ENCODE measurements around the gene AKAP11.

Gene AKAP11

DNA sequence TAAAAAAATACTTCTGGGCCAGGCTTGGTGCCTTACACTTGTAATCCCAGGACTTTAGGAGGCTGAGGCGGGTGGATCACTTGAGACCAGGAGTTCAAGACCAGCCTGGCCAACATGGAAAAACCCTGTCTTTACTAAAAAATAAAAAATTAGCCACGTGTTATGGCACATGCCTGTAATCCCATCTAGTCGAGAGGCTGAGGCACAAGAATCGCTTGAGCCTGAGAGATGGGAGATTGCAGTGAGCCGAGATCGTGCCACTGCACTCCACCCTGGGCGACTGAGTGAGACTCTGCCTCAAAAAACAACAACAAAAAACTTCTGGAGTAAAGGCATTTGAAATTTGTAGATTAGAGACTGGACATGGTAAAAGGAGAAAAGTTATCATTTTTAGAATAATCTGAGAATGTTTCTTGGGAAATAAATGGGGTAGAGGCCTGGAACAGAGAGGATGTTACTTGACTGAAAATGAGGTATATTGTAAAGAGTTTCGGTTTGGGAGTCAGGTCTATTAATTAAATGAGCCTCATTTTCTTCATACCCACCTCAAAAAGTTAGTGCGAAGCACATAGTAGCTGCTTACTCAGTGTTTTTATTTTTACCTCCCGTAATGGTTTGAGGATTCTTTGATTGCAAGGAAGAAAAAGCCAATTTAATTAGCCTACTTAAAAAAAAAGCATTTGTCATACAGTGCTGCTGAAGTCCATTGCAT is 2.6 kb downstream of the AKAP11 start:
- no peak for DNase-seq

DNA sequence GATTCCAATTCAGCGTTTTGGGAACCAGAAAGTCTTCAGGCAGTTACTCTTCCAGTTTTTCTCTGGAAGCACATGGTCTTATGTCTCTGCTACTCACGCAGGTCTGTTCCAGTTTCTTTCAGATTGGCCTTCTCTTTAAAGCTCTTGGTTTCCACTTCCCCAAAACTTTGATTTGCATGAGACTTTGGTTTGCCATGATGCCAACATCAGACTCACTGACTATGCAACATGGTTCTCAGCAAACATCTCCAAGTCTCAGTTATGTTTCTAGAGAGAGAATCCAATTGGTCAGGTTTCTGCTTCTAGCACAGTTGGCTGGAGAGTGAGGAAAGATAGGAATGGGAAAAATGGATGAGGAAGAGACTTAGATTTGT is 3.1 kb downstream of the AKAP11 start:
- DNase-seq: no peak

DNA sequence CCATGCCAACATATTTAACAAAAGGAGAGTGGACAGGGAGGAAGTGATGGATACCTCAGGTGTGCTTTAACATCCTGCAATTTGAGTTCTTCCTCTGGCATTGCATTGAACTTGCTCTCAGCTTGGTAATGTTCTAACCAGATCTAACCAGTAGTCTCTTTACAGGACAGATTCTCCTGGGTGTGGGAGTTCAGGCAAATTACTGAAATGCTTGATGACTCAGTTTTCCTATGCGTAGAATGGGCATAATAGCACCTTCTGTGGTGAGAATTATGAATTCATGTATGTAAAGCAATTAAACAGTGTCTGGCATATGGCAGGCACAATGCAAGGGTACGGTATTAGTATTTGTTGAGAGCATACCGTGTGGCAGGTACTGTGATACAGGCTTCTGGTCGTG is 3.6 kb downstream of the AKAP11 start:
- DNase-seq: no peak

DNA sequence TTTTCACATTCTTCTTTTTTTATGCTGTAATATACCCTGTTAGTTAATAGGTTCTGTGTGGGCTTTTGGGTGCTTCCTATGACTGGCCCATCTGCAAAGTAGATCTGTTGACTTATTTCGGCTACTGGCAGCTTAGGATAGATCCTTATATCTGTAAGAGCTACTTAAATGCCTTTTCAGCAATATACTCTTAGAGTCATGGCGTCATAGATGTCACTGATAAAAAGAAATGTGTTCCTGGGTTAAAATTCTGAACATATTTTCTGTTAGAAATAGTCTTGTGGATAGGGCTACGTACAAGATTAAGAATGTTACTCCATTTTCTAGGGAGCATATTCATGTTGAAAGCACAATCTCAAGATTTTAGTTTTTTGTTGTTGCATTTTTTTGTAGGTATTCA is 4.7 kb downstream of the AKAP11 start:
- DNase-seq: no peak

DNA sequence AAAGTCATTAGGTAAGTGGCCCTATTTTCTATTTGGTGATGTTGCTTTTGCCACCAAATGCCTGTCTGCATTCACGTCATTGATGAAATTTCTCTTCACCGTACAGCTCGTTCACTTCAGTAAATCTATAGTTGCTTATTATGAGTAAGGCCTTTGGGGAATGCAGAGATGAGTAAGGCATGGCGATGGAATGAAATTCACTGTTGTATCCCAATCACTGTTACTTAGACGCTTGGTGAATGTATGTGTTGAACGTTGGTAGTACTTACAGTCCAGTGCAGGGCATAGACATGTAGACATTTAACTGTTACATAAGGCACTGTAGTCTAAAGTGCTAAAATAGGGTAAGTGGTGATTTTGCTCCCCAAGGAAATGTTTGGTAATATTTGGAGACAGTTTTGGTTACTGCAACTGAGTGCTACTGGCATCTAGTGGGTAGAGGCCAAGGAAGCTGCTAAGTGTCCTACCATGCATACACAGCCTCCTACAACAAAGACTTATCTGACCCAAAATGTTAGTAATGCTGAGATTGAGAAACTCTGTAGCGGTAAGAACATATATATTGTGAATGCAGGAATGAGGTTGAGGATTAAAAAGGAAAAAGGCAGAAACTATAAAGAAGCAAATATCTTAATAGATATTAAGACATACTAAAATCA is 5.8 kb downstream of the AKAP11 start:
- no peak for DNase-seq

DNA sequence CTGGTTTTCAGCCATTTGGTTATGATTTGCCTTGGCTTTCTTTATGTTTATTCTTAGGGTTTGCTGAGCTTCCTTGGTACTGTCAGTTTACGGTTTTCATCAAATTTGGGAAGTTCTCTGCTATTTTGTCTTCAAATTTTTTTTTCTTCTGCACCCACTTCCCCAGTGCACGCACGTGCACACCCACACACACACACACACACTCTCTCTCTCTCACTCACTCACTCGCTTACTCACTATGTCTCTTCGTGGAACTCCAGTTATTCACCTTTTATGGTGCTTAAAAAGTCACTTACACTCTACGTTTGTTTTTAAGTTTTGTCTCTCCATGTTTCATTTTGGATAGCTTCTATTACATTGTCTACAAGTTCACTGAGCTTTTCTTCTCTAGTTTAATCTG is 7.1 kb downstream of the AKAP11 start:
- DNase-seq: no peak

DNA sequence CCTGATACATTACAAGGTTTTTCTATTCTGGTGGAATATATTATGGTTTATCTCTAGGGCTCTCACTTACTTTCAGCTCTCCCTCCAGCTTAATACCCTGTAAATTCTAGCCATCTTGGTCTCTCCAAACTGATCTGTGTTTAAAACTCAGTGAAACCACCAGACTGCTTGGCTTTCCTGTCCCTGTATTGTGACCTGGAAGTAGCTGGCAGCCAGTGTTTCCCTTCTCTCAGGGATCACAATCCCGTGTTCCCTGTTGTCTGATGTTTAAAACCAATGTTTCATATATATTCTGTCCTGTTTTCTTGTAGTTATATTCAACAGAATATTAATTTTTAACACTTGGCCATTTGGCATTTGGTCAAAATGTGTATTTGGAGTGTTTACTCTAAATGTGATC is 8.0 kb downstream of the AKAP11 start:
- no peak for DNase-seq

DNA sequence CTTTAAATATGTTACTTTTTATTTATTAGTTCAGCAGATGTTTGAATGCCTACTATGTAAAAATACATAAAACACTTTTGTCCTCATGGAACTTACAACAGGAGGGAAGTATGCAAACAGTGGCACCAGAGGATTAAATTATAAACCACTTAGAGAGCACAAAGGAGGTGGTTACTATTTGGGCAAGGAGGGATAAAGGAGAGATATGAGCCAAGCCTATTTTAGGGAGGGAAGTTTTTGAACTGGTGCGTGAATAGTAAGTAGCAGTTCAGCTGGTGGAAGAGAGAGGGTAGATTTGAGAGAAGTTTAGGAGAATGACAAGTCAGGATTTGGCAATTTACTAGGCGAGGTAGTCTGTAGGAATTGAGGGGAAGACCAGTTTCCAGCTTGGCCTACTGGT is 8.6 kb downstream of the AKAP11 start:
- DNase-seq: no peak

DNA sequence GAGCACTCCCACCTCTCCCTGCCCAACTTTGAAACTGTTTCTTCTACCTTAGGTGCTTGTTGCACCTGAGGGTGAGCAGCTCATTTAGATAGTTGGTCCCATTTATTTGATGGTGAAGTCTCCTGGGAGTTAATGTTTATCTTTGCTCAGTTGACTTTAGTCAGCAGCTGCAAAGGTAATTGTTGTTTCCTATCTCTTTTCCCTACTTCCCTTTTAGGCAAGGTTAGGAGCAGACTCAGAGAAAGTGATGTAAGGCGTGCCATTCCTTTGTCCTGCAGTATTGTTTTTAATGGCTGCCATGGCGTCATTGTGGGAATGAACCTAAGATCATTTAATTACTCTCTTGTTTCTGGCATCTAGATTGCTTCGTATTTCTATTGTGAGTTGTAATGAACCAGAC is 11.6 kb downstream of the AKAP11 start:
- no peak for DNase-seq

DNA sequence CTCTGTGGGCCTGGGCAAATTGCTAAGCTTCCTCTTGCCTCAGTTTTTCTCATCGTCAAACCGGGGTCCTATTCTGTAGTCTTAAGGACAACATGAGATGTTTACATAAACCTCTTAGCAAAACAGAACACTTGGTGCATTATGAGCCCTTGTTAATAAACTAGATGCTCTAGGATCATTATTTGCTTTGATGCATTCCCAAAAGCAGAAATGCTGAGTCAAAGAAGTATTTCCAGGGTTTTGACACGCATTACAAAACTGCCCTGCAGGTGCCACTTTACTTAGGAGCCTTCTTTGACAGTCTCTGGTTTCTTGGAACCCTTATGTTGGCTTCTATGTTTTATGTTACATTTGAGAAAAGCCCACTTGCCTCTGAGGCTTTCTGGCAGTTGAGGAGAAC is 12.1 kb downstream of the AKAP11 start:
- DNase-seq: no peak

DNA sequence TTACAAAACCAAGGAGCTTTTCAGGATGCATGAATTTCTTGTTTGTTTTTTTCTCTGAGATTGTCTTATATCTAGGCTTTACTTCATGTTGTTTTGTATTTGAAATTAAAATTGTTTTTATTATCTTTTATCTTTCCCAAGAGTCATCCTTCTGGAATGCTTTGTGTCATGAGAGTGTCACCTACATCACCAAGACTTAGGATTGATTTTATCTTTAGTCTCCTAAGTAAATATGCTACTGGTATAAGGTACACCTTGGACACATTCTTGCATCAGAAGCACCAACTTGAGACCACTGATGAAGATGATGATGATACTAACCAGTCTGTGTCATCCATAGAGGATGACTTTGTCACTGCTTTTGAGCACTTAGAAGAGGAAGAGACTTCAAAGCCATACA is 26.4 kb downstream of the AKAP11 start:
- DNase-seq: no peak

DNA sequence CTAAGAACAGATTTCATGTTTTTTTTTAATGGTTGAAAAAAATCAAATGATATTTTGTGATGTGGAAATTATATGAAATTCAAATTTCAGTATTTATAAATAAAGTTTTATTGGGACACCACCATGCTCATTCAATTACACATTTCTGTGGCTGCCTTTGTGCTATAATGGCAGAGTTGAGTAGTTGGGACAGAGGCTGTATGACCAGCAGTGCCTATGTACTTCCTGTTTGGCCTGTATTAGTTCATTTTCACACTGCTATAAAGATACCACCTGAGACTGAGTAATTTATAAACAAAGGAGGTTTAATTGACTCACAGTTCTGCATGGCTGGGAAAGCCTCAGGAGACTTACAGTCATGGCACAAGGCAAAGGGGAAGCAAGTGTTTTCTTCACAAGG is 33.6 kb downstream of the AKAP11 start:
- DNase-seq: no peak

DNA sequence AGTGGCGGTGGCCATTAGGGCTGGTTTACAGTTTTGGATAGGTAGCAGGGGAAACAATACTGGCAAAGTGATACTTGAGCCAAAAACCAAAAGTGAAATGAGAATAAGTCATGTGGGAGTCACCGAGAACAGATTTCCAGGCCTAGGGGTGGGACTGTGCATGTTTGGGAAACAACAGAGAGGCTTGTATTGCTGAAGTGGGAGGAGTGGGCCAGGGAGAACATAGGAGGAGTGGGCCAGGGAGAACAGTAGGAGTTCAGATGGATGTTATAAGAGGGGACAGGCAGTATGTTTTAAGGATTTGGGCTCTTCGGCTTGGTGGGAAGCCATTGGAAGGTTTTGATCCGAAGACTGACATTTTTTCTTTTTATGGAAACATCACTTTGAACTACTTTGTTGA is 35.5 kb downstream of the AKAP11 start:
- no peak for DNase-seq

DNA sequence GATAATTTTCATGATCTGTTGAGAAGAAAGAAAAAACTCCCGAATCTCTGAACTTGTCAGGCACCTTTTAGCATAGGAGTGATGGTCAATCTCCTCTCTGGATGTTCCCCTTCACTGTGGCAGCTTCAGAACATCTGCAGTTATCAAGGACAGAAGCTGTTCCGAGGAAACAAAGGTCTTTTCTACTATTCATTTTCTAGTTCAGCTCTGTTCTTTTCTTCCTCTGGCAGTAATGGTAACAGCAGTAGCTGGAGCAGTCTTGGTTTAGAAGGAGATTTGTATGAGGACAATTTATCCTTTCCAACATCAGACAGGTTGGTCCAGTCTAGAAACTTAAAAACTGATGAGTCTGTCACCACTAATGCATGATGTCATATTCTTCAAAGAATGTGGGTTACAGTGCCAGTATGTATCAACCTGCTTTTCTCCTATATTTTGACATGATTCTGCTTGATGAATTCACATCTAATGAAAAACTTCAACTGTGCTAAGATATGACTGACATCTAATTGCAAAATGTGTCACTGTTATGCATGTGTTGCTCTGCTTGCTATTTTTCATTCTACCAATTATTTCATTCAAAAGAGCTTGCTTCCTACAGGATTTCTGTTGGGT is 41.0 kb downstream of the AKAP11 start:
- no peak for DNase-seq

DNA sequence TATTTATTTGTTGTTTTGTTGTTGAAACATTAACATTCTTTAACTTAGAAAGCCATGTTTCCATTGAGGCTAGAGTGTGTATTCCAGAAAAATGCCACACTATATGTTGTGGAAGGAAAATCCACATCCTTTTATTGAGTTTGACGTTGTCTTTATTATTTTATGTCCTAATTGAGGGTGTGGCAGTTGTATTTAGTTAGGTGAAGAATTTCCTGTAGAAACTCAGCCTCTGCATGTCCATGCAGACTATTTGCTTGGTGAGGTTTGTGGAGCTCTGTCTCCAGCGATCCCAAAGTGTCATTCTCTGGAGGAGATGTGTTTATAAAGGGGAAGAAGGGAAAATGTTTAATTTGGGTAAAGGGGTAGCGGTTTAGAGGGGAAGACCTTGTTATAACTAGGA is 46.6 kb downstream of the AKAP11 start:
- no peak for DNase-seq

DNA sequence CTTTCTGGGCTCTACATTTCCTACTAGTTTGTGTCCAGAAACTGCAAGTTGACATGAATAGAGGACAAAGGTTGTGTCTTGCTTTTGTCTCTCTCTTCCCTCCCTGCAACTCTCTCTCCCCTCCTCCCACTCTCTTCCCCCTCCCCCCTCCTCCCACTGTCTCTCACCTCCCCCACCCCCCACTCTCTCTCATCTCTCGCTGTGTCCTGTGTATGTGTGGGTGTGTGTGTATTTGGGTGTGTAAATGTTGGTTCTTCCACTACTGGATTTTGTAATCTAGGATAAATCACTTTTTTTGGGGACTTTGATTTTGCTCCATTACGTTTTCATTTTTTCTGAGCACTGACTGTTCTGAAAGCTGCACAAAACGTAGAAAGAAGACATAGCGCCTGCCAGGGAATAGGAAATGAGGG is 48.4 kb downstream of the AKAP11 start:
- no peak for DNase-seq

DNA sequence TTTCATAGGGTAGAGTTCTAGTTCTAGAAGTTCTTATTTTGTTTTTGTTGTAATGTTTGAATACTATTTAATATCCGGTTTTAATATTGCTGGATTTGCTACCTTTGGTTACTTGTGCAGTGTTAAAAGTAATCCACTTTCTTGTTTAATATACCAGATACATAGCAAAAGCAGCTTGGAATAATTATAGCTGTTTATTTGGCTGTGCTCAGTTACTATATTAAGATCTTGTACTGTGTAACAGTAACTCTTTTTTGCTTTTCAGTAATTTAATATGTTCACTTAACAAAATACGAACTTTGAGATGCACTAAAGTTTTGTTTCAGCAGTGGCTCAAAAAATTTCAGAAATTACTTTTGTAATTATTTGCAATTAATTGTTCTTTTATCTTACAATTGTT is 50.9 kb downstream of the AKAP11 start:
- DNase-seq: no peak

DNA sequence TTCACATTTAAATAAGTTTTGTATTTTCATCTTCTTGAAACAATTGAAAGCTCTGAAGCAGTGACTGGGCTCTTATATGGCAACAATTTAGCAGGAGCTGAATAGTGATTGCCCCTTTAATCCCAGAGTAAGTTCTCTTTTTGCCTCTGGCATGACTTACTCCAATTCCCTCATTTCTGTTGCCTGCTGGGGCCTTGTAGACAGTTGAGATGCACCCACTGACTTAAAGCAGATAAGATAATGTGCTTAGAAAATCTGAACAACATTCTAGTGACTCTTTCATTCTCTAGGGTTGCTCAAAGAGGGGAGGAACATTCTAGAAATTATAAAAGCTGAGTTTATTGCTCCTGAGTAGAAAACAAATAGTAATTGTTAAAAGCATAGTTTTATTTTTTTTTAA is 52.8 kb downstream of the AKAP11 start:
- DNase-seq: no peak

DNA sequence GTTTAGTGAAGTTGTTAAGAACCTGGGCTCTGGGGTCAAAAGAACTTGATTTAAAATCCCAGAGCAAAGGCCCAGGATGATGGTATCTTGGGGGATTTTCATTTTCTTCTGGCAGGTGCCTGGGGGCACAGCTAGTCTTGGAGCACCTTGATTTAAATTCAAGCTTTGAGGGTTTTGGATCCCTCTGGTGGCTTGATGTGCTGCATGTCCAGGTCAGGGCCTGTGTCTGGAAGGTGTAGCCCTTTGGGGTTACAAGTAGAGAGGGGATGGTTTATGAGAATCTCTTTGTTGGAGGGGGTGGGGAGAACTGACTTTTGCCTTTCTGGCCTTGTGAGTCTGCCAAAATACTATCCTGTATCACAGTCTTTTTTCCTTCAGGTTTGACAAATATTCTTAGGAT is 55.8 kb downstream of the AKAP11 start:
- DNase-seq: no peak

DNA sequence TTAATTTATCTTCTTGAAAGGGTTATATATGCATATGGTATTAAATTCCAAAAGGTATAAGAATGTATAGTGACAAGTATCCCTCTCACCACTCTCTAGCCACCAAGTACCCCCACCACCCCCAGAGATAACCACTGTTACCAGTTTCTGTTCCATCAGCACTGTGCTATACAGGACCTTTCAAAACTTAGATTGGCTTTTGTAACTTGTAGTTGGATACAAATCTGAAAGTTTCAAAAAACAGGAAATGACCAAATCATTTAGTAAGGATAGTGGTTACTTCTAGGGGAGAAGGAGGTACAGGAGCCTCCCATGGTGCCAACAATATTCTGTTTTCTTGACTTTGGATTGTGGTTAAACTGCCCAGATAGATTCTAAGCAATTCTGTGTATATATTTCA is 56.7 kb downstream of the AKAP11 start:
- DNase-seq: no peak

DNA sequence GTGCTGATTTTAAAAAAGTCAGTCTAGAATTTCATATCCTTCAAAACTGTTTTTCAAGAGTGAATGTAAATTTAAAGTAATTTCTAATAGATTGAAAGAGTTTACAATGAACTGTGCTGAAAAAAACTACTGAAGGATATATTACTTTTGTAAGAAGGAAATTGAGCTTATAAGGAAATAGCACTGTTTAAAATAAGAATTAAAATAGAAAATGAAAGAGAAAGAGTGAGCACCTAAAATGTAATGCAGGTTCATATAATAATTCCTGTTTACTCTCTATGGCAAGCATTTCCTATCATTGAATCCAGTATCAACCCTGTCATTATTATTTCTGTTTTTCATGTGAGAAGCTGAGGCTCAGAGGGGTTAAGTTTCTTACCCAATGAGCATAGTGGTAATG is 57.3 kb downstream of the AKAP11 start:
- DNase-seq: no peak

DNA sequence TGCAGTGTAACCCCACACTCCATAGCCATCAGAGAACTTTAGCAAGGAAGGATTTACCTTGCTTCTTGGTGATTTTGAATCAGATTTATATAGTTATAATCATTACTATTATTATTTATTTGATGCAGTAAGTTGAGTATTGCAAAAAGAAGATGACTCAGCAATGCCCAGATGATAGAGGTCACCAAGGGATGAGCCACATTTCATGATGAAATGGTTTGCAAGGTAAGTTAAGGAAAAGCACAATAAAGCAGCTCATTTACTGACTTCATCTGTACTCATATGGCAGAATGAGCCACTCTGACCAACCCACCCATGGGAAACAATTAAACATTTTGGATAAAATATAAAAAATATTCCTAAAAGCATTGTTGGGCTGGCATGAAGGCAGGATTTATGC is 59.1 kb downstream of the AKAP11 start:
- no peak for DNase-seq

DNA sequence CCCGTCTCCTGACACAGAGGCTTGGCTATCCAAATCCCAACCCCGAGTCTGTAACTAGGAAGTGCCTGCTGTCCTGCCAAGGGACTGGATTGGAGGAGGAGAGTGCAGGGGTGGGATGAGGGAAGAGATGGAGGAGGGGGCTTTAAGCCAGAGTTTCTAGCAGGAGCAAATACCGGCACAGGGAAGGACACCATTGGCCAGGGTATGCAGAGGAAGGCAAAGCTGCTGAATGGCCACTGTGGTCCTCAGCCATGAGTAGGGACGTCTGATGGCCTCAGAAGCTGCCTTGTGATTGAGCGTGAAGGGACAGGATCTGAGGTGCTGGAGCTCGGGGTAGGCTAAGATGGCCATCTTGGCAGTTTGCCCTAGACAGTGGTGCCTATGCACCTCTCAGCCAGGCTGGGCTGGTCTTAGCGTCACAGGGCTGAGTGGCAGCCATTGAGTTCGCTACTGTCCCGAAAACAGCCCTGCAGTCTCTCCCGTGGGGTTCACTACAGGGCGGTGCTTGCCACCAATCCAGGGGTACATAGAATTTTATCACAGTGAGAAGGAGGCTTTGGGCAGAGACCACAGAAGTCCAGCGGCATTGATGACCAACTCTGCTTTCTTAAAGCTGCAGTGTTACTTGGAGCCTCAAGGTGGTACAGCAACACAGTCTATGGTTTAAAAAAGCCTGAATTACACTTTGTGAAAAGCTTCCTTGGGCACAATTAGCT is 61.8 kb downstream of the AKAP11 start:
- no peak for DNase-seq

DNA sequence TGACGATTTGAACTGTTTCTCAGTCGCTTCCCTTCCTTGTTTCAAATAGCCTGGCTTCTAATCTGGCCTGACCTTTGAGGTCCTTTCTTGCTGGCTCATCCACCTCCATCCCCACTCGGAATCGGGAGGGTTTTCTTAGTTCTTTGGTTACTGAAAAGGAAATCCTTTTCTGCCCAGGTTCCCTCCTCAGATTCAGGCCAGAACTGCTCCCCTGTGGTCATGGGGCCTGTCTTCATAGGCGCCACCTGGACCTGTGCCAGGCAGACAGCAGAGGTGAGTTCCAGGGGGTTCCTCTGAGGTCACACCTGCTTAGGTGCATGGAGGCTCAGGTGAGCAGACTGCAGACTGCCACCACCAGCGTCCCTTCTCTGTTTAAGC is 62.4 kb downstream of the AKAP11 start:
- DNase-seq: no peak

Measured in NCI-H446 treated with DMSO at 0.1 percent for 48 hours (cell line).